IMR-90 (cell line): ENCODE measurements around the gene PKP4. TPM values are rescaled to one million over a fixed set of nuclear protein-coding genes. Genes with fewer than 3 reads are reported as not detected.

Experiments used
- ATAC-seq: fragments of 200-7000 bp; cut with Tn5 transposase; 2 replicates; pipeline ENCODE4 v1.9.1; 2020; ENCODE audit warnings: low read depth, mild to moderate bottlenecking, moderate library complexity
- BruUV-seq: library from RNA; stranded (reverse); fragments of 400-500 nt; replicated peaks from 2 replicates; lab custom pipeline; 2021; lab: Mats Ljungman, UMichigan
- CTCF ChIA-PET: fragments of 300-600 bp; formaldehyde crosslinking; extraction: SDS; loops from one replicate; lab custom pipeline; 2021; ENCODE audit warnings: antibody characterized with exemption; lab: Yijun Ruan, JAX
- POLR2A ChIA-PET: fragments of 300-600 bp; sonication (Branson Sonifier 250); formaldehyde crosslinking; loops from one replicate; lab custom pipeline; 2022; ENCODE audit warnings: antibody characterized with exemption; ENCODE audit not compliant: unreplicated experiment; lab: Charles Lee
- DNase-seq: peaks from one replicate; pipeline ENCODE4 v3.0.0; 2013
- H2AFZ ChIP-seq: replicated peaks from 2 replicates; pipeline ENCODE3; 2013; ENCODE audit warnings: low read length, mild to moderate bottlenecking; ENCODE audit not compliant: poor library complexity
- H2AK5ac ChIP-seq: 2 replicates; pipeline ENCODE4 v1.6.1; 2013; ENCODE audit warnings: low read depth, low read length, inconsistent platforms
- H2AK9ac ChIP-seq: replicated peaks from 2 replicates; pipeline ENCODE3; 2013; ENCODE audit warnings: mild to moderate bottlenecking, low read depth, low read length, moderate library complexity; ENCODE audit not compliant: poor library complexity
- H2BK120ac ChIP-seq: 2 replicates; pipeline ENCODE4 v1.6.1; 2013; ENCODE audit warnings: low read depth, low read length, inconsistent platforms
- H2BK15ac ChIP-seq: 3 replicates; pipeline ENCODE4 v1.6.1; 2013; ENCODE audit warnings: low read depth, low read length, inconsistent platforms
- H2BK20ac ChIP-seq: 2 replicates; pipeline ENCODE4 v1.6.1; 2013; ENCODE audit warnings: low read depth, mild to moderate bottlenecking, inconsistent platforms, low read length, moderate library complexity
- H2BK5ac ChIP-seq: 2 replicates; pipeline ENCODE4 v1.6.1; 2013; ENCODE audit warnings: mild to moderate bottlenecking, low read depth, low read length, inconsistent platforms; ENCODE audit not compliant: poor library complexity, severe bottlenecking
- H3K14ac ChIP-seq: replicated peaks from 2 replicates; pipeline ENCODE4 v1.6.1; 2013; ENCODE audit warnings: low read depth, low read length, inconsistent platforms
- H3K18ac ChIP-seq: 2 replicates; pipeline ENCODE4 v1.6.1; 2013; ENCODE audit warnings: low read depth, low read length, control low read depth
- H3K23ac ChIP-seq: 2 replicates; pipeline ENCODE4 v1.6.1; 2013; ENCODE audit warnings: low read depth, low read length, inconsistent platforms
- H3K27ac ChIP-seq: 2 replicates; pipeline ENCODE4 v1.5.1; 2013; ENCODE audit warnings: mild to moderate bottlenecking, control low read depth, low read length; ENCODE audit not compliant: insufficient read depth
- H3K27me3 ChIP-seq: 2 replicates; pipeline ENCODE4 v1.6.1; 2013; ENCODE audit warnings: low read length; ENCODE audit not compliant: control insufficient read depth, insufficient read depth
- H3K36me3 ChIP-seq: 2 replicates; pipeline ENCODE4 v1.6.1; 2013; ENCODE audit warnings: low read length, mixed read lengths; ENCODE audit not compliant: control insufficient read depth, insufficient read depth
- H3K4ac ChIP-seq: 2 replicates; pipeline ENCODE4 v1.6.1; 2013; ENCODE audit warnings: low read depth, low read length, inconsistent platforms
- H3K4me1 ChIP-seq: 2 replicates; pipeline ENCODE4 v1.6.1; 2013; ENCODE audit warnings: low read length, mixed read lengths; ENCODE audit not compliant: control insufficient read depth, insufficient read depth
- H3K4me2 ChIP-seq: 2 replicates; pipeline ENCODE4 v1.6.1; 2013; ENCODE audit warnings: low read depth, mild to moderate bottlenecking, control low read depth, low read length, moderate library complexity
- H3K4me3 ChIP-seq: 2 replicates; pipeline ENCODE4 v1.5.1; 2013; ENCODE audit warnings: low read depth, mild to moderate bottlenecking, control low read depth, low read length, moderate library complexity; ENCODE audit not compliant: insufficient read depth
- H3K56ac ChIP-seq: 2 replicates; pipeline ENCODE4 v1.6.1; 2013; ENCODE audit warnings: low read length, inconsistent platforms; ENCODE audit not compliant: insufficient read depth; ENCODE audit errors: extremely low read depth
- H3K79me1 ChIP-seq, 2 experiments: 2 replicates each; pipeline ENCODE4 v1.6.1; 2013; ENCODE audit warnings: low read length in 2 of 2, inconsistent platforms in 1 of 2, low read depth in 1 of 2
- H3K9ac ChIP-seq: 2 replicates; pipeline ENCODE4 v1.6.1; 2013; ENCODE audit warnings: low read depth, low read length, control low read depth
- H3K9me1 ChIP-seq: 2 replicates; pipeline ENCODE4 v1.6.1; 2013; ENCODE audit warnings: low read length, inconsistent platforms; ENCODE audit not compliant: insufficient read depth
- H3K9me3 ChIP-seq: 2 replicates; pipeline ENCODE4 v1.6.1; 2013; ENCODE audit warnings: low read length; ENCODE audit not compliant: control insufficient read depth, insufficient read depth
- H4K20me1 ChIP-seq: 2 replicates; pipeline ENCODE4 v1.6.1; 2013; ENCODE audit warnings: low read length, inconsistent platforms; ENCODE audit not compliant: insufficient read depth
- H4K5ac ChIP-seq: 2 replicates; pipeline ENCODE4 v1.6.1; 2013; ENCODE audit warnings: mild to moderate bottlenecking, low read depth, low read length, control low read depth
- H4K8ac ChIP-seq, 2 experiments: 2 replicates each; pipeline ENCODE4 v1.6.1; 2013; ENCODE audit warnings: low read depth in 2 of 2, low read length in 2 of 2, control low read depth in 1 of 2, inconsistent platforms in 1 of 2
- H4K91ac ChIP-seq: 2 replicates; pipeline ENCODE4 v1.6.1; 2013; ENCODE audit warnings: low read depth, low read length, inconsistent platforms; ENCODE audit not compliant: insufficient read depth
- MAZ ChIP-seq: IDR thresholded peaks from 2 replicates; pipeline ENCODE4 v1.6.1; 2012; ENCODE audit warnings: low read depth, mild to moderate bottlenecking, low read length, improper control_type of control experiment, moderate library complexity, borderline replicate concordance
- NFE2L2 ChIP-seq: fragments of 150-350 bp; IDR thresholded peaks from 2 replicates; pipeline ENCODE4 v1.6.1; 2016; ENCODE audit warnings: low read depth, mild to moderate bottlenecking, low read length
- POLR2A ChIP-seq: IDR thresholded peaks from 2 replicates; pipeline ENCODE4 v1.6.1; 2012; ENCODE audit warnings: mild to moderate bottlenecking, low read depth, low read length
- RFX5 ChIP-seq: IDR thresholded peaks from 2 replicates; pipeline ENCODE4 v1.8.0; 2012; ENCODE audit warnings: low read depth, mild to moderate bottlenecking, low read length, moderate library complexity
- SMC3 ChIP-seq: fragments of 150-350 bp; IDR thresholded peaks from 2 replicates; pipeline ENCODE4 v1.6.1; 2016; ENCODE audit warnings: low read depth, mild to moderate bottlenecking, antibody characterized with exemption, low read length, moderate library complexity
- WGBS, 2 experiments: methylation state at CpG; one replicate each; pipeline versions ENCODE4 v1.1.5 to v1.1.7; 2013; ENCODE audit warnings: missing lambda C conversion rate in 2 of 2; ENCODE audit not compliant: insufficient read length in 1 of 2; ENCODE audit errors: extremely low coverage in 2 of 2; 5-methylcytosine and 5-hydroxymethylcytosine counted together
- dilution Hi-C: fragments of 300-500 bp; cut with HindIII; formaldehyde crosslinking; loops from one replicate; pipeline ENCODE4 v1.14.3; 2018; ENCODE audit warnings: low sequenced_read_pairs; ENCODE audit not compliant: unreplicated experiment
- in situ Hi-C: fragments of 300-500 bp; cut with MboI; formaldehyde crosslinking; loops from 3 replicates; pipeline ENCODE4 v1.14.3; 2019; ENCODE audit warnings: low sequenced_read_pairs, inconsistent platforms, mixed read lengths
- intact Hi-C: fragments of 100-400 bp; cut with micrococcal nuclease; formaldehyde crosslinking; loops from 2 replicates; pipeline ENCODE4 v1.10.0; 2022
- microRNA-seq, 2 experiments: library from miRNA; stranded (forward) in 1 of 2; unstranded in 1 of 2; fragments of 10-50 nt in 1 of 2; fragments of <30 nt in 1 of 2; gene quantifications in 1 of 2; microRNA quantifications in 1 of 2; one replicate each; pipeline versions ENCODE3 to v1.1.0; 2013 to 2020; ENCODE audit not compliant: insufficient read depth in 1 of 2, insufficient read length in 1 of 2, unreplicated experiment in 1 of 2
- polyA plus RNA-seq, 3 experiments: library from polyadenylated mRNA; depleted of rRNA; stranded (reverse); fragments of >200 nt; gene quantifications; 2 replicates each; pipeline ENCODE4 v1.2.3, GENCODE V29; 2012; ENCODE audit warnings: low replicate concordance in 1 of 3
- small RNA-seq, 5 experiments: library from RNA; depleted of rRNA; stranded (forward); fragments of <200 nt; gene quantifications; one replicate each; pipeline ENCODE3, GENCODE V24; 2012
- total RNA-seq: library from RNA; depleted of rRNA; stranded (reverse); fragments of >200 nt; gene quantifications from 2 replicates; pipeline ENCODE4 v1.2.3, GENCODE V29; 2012; rRNA removed
- TF ChIP-seq, protein P1 (sequence below): fragments of 150-350 bp; IDR thresholded peaks from 2 replicates; pipeline ENCODE4 v1.6.1; 2017; ENCODE audit warnings: mild to moderate bottlenecking, antibody characterized with exemption, low read length, low read depth
- TF ChIP-seq, protein P2 (sequence below): fragments of 150-350 bp; IDR thresholded peaks from 2 replicates; pipeline ENCODE4 v1.6.1; 2016; ENCODE audit warnings: low read depth, mild to moderate bottlenecking, low read length, moderate library complexity, borderline replicate concordance

Gene PKP4
- total and polyA plus RNA-seq, 2 of the 4 experiments (the other 2 are of a cell fraction), result 20.1 to 37.8 TPM

DNA sequence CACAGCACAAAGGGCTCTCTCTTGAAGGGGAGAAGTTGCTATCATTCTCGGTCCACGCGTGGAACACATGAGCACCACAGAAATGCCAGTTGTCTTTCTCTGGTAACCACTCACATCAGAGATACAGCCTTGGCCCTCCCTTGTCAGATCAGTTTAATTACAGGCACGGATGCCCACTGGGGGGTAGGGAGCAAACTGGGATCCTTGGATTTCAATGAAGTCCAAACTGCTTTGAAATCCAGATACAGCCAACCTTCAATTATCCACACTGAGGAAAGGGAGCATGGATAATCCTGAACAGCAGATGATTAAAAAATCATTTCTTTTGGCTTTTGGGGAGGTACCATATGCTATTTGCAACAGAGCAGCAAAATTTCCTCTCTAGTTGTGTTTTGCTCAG, 274.6 kb downstream of the PKP4 start:
- in situ Hi-C loops, result no loop called here
- TF ChIP-seq RFX5, result no peak
- TF ChIP-seq, protein P1, sequence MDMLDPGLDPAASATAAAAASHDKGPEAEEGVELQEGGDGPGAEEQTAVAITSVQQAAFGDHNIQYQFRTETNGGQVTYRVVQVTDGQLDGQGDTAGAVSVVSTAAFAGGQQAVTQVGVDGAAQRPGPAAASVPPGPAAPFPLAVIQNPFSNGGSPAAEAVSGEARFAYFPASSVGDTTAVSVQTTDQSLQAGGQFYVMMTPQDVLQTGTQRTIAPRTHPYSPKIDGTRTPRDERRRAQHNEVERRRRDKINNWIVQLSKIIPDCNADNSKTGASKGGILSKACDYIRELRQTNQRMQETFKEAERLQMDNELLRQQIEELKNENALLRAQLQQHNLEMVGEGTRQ, result no peak
- TF ChIP-seq, protein P2, sequence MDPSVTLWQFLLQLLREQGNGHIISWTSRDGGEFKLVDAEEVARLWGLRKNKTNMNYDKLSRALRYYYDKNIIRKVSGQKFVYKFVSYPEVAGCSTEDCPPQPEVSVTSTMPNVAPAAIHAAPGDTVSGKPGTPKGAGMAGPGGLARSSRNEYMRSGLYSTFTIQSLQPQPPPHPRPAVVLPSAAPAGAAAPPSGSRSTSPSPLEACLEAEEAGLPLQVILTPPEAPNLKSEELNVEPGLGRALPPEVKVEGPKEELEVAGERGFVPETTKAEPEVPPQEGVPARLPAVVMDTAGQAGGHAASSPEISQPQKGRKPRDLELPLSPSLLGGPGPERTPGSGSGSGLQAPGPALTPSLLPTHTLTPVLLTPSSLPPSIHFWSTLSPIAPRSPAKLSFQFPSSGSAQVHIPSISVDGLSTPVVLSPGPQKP, result no peak
- no peak for TF ChIP-seq NFE2L2
- TF ChIP-seq POLR2A, result no peak
- TF ChIP-seq SMC3, result no peak
- TF ChIP-seq MAZ, result no peak

More for the DNA sequence above, 274.6 kb downstream of the PKP4 start:
- H3K4ac ChIP-seq, result no peak overlapping the region
- H2BK120ac ChIP-seq, result no peak overlapping the region
- H3K18ac ChIP-seq, result no peak overlapping the region
- ChIA-PET POLR2A (no interaction called here), CTCF (no interaction called here)
- no peaks in the 10 kb centered on the region for H3K9me3 ChIP-seq
- H3K79me1 ChIP-seq, result no peaks in the 10 kb centered on the region
- WGBS, 2 experiments, result no CpG with 5 or more reads among the region's 4 CpGs
- DNase-seq (no peak), ATAC-seq (no peak)
- dilution Hi-C loops (no loop called here), intact Hi-C loops (loop anchor here (10.0 kb wide), 1 partner anchor 187 kb away; no protein-coding TSS in a partner anchor)
- no TSS peak for BruUV-seq
- no peak overlapping the region for H2BK15ac ChIP-seq
- no peak overlapping the region for H2AK9ac ChIP-seq
- no peak overlapping the region for H2AK5ac ChIP-seq
- no peak overlapping the region for H3K27ac ChIP-seq
- H4K20me1 ChIP-seq, result no peaks in the 10 kb centered on the region
- no peak overlapping the region for H2BK20ac ChIP-seq
- H3K56ac ChIP-seq, result no peak overlapping the region
- no peak overlapping the region for H3K23ac ChIP-seq
- H3K4me1 ChIP-seq, result no peaks in the 10 kb centered on the region
- no peak overlapping the region for H4K5ac ChIP-seq
- no peak overlapping the region for H4K8ac ChIP-seq
- no peak overlapping the region for H3K9ac ChIP-seq
- H3K4me3 ChIP-seq, result no peak overlapping the region
- H3K27me3 ChIP-seq, result peaks cover 33% of the 10 kb centered on the region
- no peak overlapping the region for H3K14ac ChIP-seq
- H2BK5ac ChIP-seq, result no peak overlapping the region
- no peak overlapping the region for H4K91ac ChIP-seq
- H2AFZ ChIP-seq, result no peak overlapping the region
- H3K36me3 ChIP-seq, result no peaks in the 10 kb centered on the region
- H3K9me1 ChIP-seq, result no peaks in the 10 kb centered on the region
- no peak overlapping the region for H3K4me2 ChIP-seq

Small RNA genes lying within 50 kb of the gene (microRNA-seq; reads per million reads assigned to microRNA genes)
- gene AC005042.3 (ENCODE audit: insufficient read depth, insufficient read length), result not detected
- gene RN7SL393P (ENCODE audit: insufficient read depth, insufficient read length), result not detected

Small RNA genes lying within 50 kb of the gene (small RNA-seq; reads per million reads assigned to genes)
- gene AC005042.3 (0 reads per million in 5 experiments), gene RN7SL393P (0 reads per million in 5 experiments)

Other genes starting within 250 kb of the PKP4 start
- gene CCDC148, start 199 bp upstream of the PKP4 start, total RNA-seq, result 0.18 and 0.56 TPM in 2 replicates
- gene CCDC148, start 199 bp upstream of the PKP4 start, polyA plus RNA-seq (2012; rRNA removed), result 0.17 and 0.31 TPM in 2 replicates